HG03457 (cell line): ENCODE results near the gene RUBCN.
A peak's percentile ranks its signal among the peaks of the same experiment; 100 is the strongest.

Experiments used
- ATAC-seq: cut with Tn5 transposase; IDR thresholded peaks from one replicate; pipeline ENCODE4 v1.9.1; 2021; ENCODE audit warnings: moderate number of reproducible peaks; ENCODE audit not compliant: unreplicated experiment

Gene RUBCN

DNA sequence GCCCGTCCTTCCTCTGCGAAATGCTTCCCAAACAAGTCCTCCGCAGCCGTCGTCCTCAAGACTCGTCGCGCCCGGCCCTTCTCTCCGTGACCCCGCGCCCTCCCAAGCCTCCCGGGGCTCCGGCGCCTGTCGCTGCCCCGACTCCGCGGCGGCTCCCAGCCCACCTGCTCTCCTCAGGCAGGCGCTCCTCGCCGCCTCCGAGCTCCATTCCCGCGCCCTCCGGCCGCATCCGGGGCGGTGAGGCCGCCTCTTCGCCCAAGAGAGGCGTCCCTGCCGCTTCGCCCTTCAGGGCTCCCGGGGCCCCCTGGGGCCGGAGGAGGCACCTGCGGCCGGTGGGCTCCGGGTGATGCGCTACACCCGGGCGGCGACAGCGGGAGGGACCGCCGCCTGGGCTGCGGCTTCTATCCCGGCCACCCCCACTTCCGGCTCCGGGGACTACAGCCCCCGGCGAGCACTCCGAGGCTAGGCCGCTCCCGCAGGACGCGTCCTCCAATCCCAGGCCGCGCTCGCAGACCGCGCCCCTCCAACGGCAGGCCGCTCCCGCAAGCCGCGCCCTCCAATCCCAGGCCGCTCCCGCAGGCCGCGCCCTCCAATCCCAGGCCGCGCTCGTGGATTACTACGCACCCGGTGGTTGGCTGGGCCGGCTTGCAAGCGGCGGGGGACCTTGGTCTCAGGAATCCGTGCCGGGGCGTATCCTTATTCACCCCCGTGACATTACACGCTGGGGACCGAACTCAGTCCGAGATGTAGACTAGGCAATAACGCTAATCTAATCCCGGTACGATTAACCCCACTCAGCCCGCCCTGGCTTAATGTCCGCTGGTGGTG is at the start of gene RUBCN:
Gene RUBCN (minus strand): TSS at position 414 of the 828 bp plus-strand sequence. CDS start 185 bp downstream, at position 229.
- peak; percentile 71 for ATAC-seq

DNA sequence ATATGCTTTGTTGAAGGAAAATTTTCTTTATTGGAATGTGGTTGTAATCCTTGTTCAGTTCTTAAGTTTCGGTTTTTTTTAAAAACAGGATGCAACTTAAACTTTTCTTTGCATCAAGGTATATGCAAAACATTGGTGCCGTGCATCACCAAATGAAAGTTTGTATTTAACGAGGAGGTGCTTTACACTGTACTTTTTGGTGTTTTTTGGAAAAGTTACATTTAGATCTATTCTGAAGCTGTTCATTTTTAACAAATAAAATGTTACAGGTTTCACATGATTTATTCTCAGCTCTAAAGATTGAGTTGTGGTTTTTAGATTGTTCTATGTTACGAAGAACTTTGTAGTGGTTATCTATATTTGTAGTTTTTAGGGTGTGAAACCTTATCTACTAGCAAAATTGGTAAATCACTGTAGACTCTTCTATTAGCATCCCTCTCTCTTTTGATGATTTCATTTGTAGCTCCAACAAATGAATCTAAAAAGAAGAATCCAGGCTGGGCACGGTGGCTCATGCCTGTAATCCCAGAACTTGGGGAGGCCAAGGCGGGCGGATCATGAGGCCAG is 47.4 kb upstream of the RUBCN start:
- ATAC-seq = no peak

DNA sequence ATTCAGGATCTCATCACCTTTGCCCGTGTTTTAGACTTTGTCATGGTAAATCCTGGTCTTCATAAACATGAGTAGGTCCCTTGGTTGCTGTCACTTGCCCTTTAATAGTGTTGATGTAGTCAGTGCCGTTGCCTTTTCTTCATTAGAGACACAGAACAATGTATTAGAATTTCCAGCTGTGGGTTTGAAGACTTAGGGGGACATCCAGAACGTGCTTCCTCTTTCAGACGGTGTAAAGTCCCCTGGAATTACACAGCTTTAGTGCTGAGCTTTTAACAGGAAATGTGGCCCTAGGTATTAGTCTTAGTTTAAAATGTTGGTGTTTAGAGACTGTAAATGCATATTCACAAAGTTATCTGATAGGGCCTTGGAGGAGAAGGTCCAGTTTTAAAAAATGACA is 45.5 kb upstream of the RUBCN start:
- no peak for ATAC-seq

DNA sequence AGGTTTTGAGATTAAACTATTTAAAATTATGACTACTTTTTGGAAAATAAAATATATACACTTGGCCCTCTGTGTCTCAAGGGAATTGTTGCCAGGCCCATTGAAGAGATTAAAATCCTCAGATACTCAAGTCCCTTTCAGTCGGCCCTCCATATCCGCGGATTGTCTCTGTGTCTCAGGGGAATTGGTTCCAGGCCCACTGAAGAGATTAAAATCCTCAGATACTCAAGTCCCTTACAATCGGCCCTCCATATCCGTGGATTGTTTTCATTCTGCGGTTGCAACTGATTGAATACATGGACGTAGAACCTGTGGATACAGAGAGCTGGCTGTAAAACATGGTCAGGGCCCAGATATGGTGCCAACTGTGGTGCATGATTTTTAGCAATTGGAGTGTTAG is 38.6 kb upstream of the RUBCN start:
- ATAC-seq = no peak

DNA sequence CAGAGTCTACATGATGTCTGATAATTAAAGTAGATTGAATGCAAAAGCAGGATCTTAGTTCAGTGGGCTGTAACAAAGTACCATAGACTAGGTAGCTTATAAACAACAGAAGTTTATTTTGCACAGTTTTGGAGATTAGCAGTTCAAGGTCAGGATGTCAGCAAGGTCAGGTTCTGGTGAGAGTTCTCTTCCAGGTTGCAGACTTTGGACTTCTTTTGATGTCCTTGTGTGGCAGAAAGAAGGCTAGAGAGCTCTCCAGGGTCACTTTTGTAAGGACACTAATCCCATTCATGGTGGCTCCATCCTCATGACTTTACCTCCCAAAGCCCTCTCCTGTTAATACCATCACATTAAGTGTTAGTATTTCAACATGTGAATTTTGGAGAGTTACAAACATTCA is 25.1 kb upstream of the RUBCN start:
- ATAC-seq = no peak

DNA sequence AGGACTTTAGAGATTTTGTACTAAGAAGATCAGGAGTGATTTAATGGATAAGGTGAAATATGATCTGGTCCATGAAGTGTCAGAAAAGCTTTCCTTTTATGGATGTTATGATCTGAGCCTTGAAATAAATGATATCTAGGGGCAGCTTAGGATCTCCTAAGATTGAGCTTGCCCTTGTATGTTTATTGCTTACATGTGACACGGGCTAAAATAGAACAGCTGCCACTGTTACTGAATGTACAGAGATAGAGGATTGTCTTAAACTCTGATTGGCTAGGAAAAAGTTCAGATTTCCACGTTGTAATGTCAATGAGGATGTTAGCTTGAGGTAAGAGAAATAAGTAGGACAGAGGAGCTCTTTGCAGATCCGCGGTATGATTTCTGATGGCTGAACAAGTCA is 21.8 kb upstream of the RUBCN start:
- no peak for ATAC-seq

DNA sequence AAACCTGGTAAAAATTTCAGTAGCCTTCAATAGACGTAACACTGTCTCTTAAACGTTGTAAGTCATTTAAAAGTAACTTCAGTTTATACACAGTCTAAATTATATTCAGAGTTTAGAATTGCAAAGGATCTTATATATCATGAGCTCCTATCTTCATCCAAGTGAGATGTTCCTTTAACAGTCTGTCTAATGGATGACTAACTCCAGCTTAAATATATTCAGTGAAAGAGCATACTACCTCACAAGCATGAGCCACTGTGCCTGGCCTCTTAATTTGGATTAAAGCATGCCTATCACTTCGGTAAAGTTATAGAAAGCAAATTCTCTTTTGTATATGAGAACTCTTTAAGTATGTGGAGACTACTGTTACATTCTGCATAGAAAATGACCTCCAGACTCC is 20.0 kb upstream of the RUBCN start:
- ATAC-seq = no peak

DNA sequence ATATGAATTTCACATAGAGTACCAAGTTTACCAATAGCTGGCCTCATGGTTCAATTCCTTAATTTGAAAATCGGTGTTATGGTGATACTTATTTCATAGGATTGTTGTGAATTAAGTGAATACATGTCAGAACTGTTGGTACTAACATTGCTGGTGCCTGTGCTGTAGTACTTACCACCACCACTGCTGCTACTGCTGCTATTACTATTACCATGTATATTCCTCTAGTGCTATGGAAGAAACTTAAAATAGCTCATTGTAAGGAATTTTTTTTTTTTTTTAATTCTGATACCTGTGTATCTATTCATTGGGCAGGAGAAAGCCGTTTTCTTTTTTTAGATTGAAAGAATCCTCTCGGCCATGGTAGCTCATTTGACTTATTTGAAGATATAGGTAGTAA is 16.6 kb upstream of the RUBCN start:
- no peak for ATAC-seq

DNA sequence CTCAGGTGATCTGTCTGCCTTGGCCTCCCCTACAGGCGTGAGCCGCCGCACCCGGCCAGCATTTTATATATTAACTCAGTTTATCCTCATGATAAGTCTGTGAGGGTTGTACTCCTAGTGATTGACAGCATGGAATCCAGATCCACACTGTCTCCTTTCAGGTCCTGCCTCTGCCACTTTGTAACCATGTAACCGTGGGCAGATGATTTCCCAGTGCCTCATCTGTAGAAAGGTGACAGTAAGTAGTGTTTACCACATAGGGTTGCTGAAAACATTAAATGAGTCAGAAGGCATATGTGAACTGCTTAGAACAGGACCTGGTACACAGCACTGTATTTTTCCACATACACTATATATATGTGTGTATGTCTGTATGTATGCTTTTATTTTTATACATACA is 15.4 kb upstream of the RUBCN start:
- ATAC-seq = no peak

DNA sequence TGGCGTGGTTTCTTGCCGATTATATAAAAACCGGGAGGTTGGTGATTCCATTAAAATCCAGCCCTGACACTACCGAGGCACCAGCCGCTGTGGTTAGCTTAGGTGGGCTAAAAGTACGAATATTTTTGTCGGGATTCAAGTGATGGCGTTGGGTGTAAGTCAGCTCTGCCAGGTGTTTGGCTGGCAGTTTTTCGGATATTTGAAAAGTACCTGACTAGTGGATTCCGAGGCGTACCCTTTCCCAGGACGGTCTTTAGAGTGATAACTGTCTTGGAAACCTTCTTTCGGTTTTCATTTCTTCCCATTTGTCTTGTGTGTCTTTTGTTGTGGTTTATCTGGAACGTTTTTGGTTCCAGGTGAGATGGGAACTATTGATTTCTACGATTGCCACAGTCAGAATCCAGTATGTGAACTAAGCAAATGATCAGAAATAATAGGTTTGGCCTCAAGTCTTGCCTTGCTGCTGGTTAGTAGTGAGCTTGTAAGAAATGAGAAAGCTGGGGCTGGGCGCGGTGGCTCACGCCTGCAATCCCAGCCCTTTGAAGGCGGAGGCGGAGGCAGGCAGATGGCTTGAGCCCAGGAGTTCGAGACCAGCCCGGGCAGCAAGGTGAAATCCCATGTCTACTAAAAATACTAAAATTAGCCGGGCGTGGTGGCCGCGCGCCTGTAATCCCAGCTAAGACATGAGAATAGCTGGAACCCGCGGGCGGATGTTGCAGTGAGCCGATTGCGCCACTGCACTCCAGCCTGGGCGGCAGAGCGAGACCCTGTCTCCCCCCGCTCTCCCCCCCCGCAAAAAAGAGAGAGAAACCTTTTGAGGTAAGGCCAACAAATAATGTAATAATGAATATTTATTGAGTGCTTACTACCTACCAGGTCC is 14.4 kb upstream of the RUBCN start:
- ATAC-seq = no peak

DNA sequence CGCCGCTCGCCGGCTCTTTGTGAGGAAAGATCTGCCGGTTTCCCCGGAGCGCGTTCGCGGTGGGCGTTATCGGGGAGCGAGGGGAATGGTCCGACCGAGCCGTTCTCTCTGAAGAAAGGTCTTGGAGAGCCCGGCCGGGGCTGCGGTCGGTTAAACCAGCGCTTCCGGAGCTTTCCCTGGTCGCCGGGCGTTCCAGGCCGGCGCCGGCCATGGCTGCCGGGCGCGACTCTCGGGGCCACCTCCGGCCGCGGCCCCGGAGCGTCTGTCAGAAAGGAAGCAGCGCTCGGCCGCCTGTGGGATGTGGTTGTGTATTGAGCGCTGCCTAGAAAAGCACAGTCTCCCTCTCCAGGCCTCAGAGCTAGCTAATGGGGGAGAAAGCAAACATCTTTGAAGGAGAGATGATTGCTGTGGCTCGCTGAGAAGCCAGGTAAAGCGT is 13.7 kb upstream of the RUBCN start:
- peak; percentile 32 for ATAC-seq

DNA sequence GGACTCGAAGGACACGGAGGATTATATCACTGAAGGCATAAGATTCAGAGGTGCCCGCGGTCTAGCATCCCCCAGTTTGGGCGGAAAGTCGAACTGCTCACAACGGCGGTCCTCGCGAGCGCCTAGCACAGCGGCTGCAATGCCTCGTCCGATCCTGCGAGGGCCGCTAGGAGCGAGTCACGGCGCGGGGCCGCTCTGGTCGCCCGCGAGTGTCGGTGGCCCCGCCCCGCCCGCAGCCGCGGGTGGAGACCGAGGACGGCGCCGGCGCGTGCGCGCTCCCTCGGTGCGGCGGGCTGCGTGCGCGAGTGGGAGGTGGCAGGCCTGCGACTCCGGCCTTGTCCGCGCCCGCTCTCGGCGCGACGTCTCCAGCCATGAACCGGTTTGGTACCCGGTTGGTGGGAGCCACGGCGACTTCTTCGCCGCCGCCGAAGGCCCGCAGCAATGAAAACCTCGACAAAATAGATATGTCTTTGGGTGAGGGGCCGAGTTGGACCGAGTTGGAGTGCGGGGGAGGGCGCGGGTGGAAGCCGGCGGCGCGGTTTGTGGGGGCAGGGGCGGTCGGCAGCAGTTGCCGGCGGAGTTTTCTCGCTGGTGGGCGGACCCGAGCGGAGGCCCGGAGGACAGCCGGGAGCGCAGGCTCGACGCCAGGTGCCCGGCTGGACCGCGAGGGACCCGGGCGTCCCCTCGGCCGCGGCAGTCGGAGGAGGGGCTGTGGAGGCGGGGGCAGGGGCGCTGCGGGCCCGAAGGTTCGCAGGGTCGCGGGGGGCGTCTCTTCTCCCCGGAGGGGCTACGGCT is 13.1 kb upstream of the RUBCN start, which contains the start of gene FYTTD1:
Gene FYTTD1 (plus strand): TSS at position 283 of the 795 bp plus-strand sequence. CDS start 89 bp downstream, at position 372.
- ATAC-seq = peak; percentile 65

DNA sequence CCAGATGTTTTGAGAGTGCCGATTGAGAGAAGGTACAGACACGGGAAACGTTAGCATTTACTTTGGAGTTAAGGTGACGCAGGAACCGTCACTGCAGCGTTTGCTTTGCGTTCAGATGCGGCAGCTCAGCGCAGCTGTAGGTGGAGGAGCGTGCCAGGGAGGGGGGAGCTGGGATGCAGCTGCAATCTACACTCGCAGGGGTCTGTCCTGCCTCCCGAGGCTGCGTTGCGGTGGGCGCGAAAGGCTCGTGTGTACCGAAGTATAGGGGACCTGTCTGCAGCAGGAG is 12.6 kb upstream of the RUBCN start:
- peak; percentile 24 for ATAC-seq

DNA sequence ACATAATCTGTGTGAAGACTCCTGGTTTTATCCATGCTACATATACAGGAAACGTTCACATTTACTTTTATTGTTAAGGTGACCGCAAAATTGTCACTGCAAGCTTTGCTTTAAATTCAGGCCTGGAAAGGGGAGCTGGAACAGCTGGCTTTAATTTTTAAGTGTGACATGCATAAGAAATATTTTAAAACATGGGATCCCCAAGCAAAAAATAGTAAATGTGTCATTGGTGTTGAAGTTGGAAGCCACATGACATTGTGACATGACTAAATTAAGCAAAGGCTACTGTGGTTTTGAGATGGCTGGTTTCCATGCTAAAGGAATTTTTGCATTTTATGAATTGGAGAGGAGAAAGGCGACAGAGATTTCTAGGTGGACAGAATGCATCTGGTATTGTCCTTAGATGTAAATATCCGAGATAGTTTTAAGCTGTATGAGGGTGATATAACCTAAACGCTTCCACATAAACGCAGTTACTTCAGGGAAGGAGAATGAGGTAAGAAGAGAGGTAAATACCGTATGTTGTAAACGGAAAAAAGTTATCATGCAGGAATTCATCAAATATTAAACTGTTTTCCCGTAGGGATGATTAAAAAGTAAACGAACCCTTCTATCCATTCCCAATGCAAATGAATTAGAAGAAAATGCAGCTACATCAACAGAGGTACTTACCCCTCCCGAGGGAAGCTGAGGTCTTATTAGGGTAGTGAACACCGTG is 12.1 kb upstream of the RUBCN start:
- no peak for ATAC-seq

DNA sequence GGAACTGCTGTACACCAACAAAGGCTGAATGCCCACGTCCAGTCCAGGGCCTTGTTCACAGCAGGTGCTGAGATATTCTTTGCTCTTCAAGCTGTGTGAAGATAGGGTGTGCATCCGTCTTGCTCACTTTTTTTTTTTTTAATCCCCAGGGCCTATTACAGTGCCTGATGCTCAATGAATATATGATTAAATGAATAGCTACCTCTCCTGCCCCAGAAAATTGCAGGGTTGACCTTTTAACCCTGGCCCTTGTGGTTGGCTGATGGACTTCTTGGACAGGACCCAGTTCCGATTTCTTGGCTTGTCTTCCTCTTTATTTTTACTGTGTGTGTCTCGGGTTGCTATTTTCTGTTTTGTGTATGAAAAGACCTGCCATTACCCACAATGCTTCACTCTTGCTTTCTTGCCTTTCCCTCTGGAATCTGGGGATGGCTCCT is 10.1 kb upstream of the RUBCN start:
- ATAC-seq = no peak

DNA sequence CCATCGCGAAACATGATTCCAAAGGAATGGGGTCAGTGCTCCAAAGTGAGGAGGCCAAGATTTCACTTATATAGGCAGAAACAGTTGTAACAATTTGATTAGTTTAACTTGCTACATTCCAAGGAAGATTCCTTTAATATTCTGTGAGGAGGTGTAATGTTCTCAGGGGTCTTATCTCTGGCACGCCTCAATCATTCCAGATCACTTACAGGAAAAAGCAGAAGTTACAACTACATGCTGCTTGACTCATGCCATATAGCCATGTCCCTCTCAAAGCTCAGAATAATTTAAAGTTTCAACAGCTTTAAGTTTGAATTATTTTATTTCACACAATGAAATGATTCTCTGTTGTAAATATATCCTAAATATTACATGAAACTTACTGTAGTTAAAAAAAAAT is 9.5 kb upstream of the RUBCN start:
- no peak for ATAC-seq

DNA sequence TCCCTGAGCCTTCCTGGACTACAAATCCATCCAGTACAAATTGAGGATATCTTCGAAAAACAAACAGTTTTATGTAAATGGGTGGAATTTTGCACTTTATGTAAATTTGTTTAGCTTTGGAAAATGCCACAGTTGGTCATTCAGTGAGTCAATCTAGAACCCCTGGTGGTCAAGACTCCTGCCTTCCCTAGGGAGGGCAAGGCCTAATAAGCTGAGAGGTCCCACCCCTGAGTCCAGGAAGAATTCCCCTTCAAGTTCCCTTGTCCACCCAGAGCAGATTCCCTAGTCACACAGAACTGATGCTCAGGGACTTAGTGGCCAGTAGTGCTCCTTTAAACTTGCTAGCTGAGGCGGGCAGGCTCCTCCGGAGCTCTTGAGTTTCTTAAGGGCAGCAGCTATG is 6.1 kb upstream of the RUBCN start:
- ATAC-seq = no peak

DNA sequence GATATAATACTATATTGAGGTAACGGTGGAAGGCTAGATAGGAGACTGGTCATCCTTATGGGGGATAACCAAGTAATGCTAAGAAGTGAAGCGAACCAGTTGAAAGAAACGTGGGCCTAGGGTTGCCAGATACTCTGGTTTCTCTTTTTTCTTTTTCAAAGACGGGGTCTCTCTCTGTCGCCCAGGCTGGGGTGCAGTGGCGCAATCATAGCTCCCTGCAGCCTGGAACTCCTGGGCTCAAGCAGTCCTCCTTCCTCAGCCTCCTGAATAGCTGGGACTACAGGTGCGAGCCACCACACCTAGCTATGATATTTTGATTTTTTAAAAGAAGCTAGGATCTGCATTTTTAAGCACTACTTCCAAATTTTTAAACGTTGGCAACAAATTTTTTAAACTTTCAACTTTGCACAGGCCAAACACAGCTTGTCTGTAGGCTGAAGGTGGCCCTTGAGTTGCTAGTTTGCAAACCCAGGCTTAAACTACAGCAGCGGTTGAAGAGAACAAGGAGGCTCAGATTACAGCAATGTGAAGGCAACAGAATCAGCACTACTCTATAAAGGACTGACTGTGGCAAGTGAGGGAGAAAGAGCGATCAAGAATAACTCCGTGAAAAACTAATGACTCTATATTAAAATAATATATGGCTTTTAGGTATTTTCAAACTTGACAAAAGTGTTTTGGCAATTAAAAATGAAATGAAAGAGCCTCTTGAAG is 1.2 kb upstream of the RUBCN start:
- ATAC-seq = no peak

DNA sequence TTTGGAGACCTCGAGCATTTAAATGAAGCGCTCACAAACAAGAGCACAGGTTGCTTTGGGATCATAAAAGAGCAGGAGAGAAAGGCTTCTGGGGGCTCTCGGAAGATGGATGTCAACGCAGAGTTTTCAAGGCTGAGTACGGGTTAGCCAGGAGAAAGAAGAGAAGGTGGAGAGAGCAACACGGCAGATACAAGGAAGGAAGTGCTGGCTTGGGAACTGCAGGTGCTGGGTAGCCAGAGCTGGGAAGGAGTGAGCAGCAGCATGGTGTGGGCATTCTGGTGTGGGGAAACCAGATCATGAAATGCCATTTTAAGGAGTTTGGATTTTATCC is 580 bp upstream of the RUBCN start:
- no peak for ATAC-seq

DNA sequence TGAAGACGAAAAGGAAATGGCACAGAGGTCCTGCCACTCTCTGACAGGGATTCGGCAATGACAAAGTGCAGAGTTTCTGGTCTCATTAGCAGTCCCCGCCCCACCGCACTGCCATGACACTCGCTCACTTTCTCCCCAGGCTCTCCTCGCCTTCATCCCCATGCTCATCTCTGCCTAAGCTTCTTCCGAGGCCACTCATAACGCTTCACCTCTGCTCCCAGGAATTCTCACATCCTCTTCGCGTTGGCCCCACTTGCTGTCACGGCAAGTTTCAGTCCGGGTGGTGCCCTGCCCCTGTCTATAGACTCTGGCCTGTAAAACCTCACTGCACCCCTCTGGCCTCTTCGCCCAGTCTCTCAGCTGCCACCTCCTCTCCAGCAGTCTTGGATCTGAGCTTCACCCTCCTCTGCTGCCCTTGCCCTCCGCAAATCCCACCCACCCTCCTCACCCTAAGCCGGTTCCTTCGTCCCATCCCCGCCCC is 654 bp downstream of the RUBCN start:
- no peak for ATAC-seq
